Measurements from ENCODE around the gene ANK2. TPM values are rescaled to one million over a fixed set of nuclear protein-coding genes. Genes with fewer than 3 reads are reported as not detected.

Gene ANK2
- total and polyA plus RNA-seq, 5 donors, result 78.6 to 377 (median 335) TPM

DNA sequence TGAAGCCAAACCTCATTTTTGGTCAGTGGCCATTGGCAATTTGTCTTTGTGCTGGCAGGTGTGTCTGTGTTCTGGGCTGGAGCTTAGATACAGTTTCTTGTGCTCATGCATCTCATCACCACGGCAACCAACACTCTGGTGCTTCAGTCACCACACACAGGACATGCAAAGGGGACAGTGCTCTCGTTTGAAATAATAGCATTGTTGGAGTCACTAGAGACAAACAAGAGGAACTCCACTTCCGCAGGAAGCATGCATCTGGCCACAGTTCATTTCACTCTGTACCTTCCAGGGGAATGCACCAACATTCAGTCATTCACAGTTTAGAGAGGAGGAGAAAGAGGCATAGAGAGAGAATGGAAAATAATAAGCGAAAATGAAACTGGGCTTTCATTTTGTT lies 267.4 kb downstream of the ANK2 start:
- Histone ChIP-seq H3K4me3 (ENCODE audit: low read length) (no peak overlapping the region), H3K9me3 (ENCODE audit: control insufficient read depth, low read length) (no peaks in the 10 kb centered on the region), H3K27ac (ENCODE audit: low read length) (no peak overlapping the region), H3K27me3 (ENCODE audit: control insufficient read depth, insufficient read depth) (no peaks in the 10 kb centered on the region), H3K4me1 (ENCODE audit: control insufficient read depth, insufficient read depth, low read length) (no peaks in the 10 kb centered on the region)
- intact Hi-C loops (cut with DNase I), result no loop called here
- 48% methylated on average over 4 of the region's 4 CpGs for WGBS
- peak in 1 of 2 donors; percentile 22 for ATAC-seq
- no peak for DNase-seq

DNA sequence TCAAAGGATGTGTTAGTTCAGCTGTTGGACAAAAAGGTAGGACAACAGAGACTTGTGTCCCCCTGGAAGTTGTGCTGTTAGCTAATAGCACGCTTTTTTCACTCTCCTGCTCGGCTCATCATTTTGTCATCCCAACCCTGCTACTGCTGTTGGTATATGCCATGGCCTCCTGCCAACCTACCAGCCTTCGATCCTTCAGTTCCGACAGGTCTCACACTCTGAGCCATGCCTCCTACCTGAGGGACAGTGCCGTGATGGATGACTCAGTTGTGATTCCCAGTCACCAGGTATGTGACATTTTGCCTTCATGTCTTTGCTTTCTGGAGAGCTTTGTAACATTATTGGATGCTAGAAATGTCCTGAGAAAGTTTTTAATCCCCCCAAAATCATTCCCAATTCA lies 268.1 kb downstream of the ANK2 start:
- Histone ChIP-seq H3K27ac (ENCODE audit: low read length) (no peak overlapping the region), H3K4me3 (ENCODE audit: low read length) (no peak overlapping the region), H3K27me3 (ENCODE audit: control insufficient read depth, insufficient read depth) (no peaks in the 10 kb centered on the region), H3K4me1 (ENCODE audit: control insufficient read depth, insufficient read depth, low read length) (no peaks in the 10 kb centered on the region), H3K9me3 (ENCODE audit: control insufficient read depth, low read length) (no peaks in the 10 kb centered on the region)
- ATAC-seq (no peak), DNase-seq (no peak)
- intact Hi-C loops (cut with DNase I), result no loop called here
- 91% methylated on average over 5 of the region's 5 CpGs for WGBS

DNA sequence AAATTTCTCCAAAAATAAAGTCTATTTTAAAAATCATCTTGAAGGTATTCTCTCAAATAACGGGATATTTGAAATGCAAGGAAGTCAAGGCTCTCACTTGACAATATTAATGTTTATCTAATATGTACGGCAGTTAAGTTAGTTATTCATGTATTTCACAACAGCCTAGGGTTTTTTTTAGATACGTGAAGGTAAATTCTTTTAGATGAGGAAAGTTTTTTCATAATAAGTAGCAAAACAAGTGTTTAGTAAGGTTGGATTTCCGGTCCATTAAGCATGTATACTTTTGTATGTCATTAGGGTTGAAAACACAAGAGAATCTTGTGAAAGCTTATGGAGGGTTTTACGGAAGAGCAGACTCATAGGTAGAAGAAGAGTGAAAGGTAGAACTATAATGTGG lies 273.3 kb downstream of the ANK2 start:
- H3K27me3 ChIP-seq (ENCODE audit: control insufficient read depth, insufficient read depth), result no peaks in the 10 kb centered on the region
- intact Hi-C loops (cut with DNase I), result no loop called here
- DNase-seq, result no peak
- WGBS, result 95% methylated on average over 5 of the region's 5 CpGs
- H3K4me1 ChIP-seq (ENCODE audit: control insufficient read depth, insufficient read depth, low read length), result no peaks in the 10 kb centered on the region
- no peaks in the 10 kb centered on the region for H3K9me3 ChIP-seq (ENCODE audit: control insufficient read depth, low read length)
- ATAC-seq, result no peak
- no peak overlapping the region for H3K27ac ChIP-seq (ENCODE audit: low read length)
- no peak overlapping the region for H3K4me3 ChIP-seq (ENCODE audit: low read length)

DNA sequence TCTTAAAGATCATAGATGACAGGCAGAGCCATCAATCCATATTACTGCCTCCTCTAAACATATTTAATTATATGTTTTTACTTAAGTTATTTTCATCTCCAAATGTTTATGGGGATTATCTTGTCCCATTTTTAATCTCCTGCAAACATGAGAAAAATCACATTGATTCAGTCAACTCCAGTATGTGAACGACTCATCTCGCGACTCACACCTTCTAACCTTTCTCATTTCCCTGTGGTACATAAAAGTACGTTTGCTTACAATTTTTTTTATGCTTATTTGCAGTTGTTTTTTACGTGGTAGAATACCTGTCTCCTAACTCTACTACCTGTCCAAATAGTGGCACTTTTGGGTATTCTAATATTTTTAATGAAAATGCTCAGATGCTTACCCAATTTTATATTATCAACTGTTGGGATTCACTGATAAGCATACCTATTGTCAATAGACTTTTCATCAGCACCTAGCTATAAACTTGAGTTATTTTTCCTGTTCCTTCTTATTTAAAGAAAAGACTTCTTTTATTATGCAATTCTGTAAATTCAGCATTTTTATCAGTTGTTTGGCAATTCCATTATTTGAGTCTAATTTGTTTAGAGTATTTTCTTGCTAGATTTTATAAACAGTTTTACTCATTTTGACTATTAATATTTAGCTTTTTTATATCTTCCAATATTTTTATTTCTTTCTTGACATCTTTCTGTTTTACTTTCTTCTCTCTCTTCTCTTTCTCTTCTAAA lies 276.6 kb downstream of the ANK2 start:
- no peak for DNase-seq
- H3K9me3 ChIP-seq (ENCODE audit: control insufficient read depth, low read length), result no peaks in the 10 kb centered on the region
- no peaks in the 10 kb centered on the region for H3K4me1 ChIP-seq (ENCODE audit: control insufficient read depth, insufficient read depth, low read length)
- H3K4me3 ChIP-seq (ENCODE audit: low read length), result no peak overlapping the region
- no peaks in the 10 kb centered on the region for H3K27me3 ChIP-seq (ENCODE audit: control insufficient read depth, insufficient read depth)
- WGBS, result 86% methylated on average over 5 of the region's 5 CpGs
- no peak overlapping the region for H3K27ac ChIP-seq (ENCODE audit: low read length)
- no peak for ATAC-seq
- intact Hi-C loops (cut with DNase I), result no loop called here

DNA sequence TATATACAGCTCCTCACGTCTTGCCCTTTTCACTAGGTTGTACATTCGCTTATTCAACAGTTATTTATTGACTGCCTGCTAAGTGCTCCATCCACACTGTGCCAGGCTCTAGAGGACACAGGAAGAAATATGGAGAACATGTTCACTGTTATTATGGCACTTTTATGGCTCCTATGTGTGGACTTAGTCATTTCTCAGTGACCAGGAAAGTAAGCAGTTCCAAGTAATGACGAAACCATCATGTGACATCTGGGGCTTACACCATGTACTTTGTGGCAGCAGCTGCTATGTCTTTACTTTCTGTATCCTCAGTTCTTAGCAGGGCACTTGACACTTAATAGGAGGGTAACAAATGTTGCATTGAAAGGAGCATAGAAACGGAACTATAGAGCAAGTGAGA lies 278.0 kb downstream of the ANK2 start:
- Histone ChIP-seq H3K4me1 (ENCODE audit: control insufficient read depth, insufficient read depth, low read length) (no peaks in the 10 kb centered on the region), H3K27me3 (ENCODE audit: control insufficient read depth, insufficient read depth) (no peaks in the 10 kb centered on the region), H3K4me3 (ENCODE audit: low read length) (no peak overlapping the region), H3K27ac (ENCODE audit: low read length) (no peak overlapping the region), H3K9me3 (ENCODE audit: control insufficient read depth, low read length) (no peaks in the 10 kb centered on the region)
- ATAC-seq (no peak), DNase-seq (no peak)
- intact Hi-C loops (cut with DNase I), result no loop called here
- WGBS, result 92% methylated on average over 4 of the region's 4 CpGs

DNA sequence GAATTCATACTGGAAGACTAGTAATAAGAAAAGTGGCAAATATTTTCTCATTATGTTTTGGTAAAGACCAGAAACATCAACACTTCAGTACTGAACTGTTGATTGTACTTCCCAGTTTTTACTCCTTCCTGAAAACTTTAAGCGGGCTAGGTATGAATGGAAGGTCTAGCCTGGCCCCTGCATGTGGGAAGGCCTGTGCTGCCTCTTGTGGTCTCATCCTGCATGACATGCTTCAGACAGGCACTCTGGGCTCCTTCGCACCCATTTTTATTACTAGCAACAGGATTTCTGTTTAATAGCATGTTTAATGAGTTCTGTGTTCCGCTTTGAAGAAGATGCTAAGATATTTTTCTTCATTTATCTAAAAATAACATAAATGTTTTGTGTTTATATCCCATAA lies 279.1 kb downstream of the ANK2 start:
- no peaks in the 10 kb centered on the region for H3K4me1 ChIP-seq (ENCODE audit: control insufficient read depth, insufficient read depth, low read length)
- no peak overlapping the region for H3K4me3 ChIP-seq (ENCODE audit: low read length)
- H3K27ac ChIP-seq (ENCODE audit: low read length), result no peak overlapping the region
- intact Hi-C loops (cut with DNase I), result no loop called here
- no peaks in the 10 kb centered on the region for H3K9me3 ChIP-seq (ENCODE audit: control insufficient read depth, low read length)
- 92% methylated on average over 3 of the region's 3 CpGs for WGBS
- ATAC-seq (peak in 1 of 2 donors; percentile 63), DNase-seq (peak in 1 of 3 donors; percentile 62)
- H3K27me3 ChIP-seq (ENCODE audit: control insufficient read depth, insufficient read depth), result no peaks in the 10 kb centered on the region

DNA sequence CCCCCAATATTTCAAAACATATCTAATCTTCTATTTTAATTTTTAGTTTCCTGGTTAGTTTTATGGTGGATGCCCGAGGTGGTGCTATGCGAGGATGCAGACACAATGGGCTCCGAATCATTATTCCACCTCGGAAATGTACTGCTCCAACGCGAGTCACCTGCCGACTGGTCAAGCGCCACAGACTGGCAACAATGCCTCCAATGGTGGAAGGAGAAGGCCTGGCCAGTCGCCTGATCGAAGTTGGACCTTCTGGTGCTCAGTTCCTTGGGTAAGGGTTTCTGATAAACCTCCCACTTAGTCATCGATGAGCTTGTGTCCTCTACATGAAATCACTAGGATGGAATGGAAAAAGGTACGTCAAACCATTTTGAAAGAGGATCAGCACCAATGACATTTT lies 280.7 kb downstream of the ANK2 start:
- ATAC-seq (no peak), DNase-seq (no peak)
- Histone ChIP-seq H3K4me1 (ENCODE audit: control insufficient read depth, insufficient read depth, low read length) (no peaks in the 10 kb centered on the region), H3K9me3 (ENCODE audit: control insufficient read depth, low read length) (no peaks in the 10 kb centered on the region), H3K4me3 (ENCODE audit: low read length) (no peak overlapping the region), H3K27me3 (ENCODE audit: control insufficient read depth, insufficient read depth) (no peaks in the 10 kb centered on the region), H3K27ac (ENCODE audit: low read length) (no peak overlapping the region)
- WGBS, result 96% methylated on average over 12 of the region's 12 CpGs
- intact Hi-C loops (cut with DNase I), result no loop called here

DNA sequence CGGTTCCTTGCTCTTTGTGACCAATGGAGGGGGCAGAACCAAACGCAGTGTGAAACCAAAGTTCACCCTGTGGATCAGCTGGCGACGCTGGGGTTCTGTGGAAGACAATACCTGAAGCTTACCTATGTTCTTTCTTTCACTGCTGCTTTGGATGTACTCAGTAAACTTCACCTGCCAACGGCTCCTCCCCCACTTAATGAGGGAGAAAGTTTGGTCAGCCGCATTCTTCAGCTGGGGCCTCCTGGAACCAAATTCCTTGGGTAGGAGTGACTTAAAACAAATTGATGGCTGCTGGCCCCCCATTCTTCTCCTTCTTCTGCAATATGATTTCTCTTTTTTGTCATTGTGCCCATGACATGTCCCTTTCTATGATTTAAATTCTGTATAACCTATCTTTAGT lies 282.4 kb downstream of the ANK2 start:
- Histone ChIP-seq H3K27ac (ENCODE audit: low read length) (no peak overlapping the region), H3K4me1 (ENCODE audit: control insufficient read depth, insufficient read depth, low read length) (no peaks in the 10 kb centered on the region), H3K4me3 (ENCODE audit: low read length) (no peak overlapping the region), H3K9me3 (ENCODE audit: control insufficient read depth, low read length) (no peaks in the 10 kb centered on the region), H3K27me3 (ENCODE audit: control insufficient read depth, insufficient read depth) (no peaks in the 10 kb centered on the region)
- 90% methylated on average over 6 of the region's 6 CpGs for WGBS
- ATAC-seq (no peak), DNase-seq (no peak)
- intact Hi-C loops (cut with DNase I), result no loop called here

DNA sequence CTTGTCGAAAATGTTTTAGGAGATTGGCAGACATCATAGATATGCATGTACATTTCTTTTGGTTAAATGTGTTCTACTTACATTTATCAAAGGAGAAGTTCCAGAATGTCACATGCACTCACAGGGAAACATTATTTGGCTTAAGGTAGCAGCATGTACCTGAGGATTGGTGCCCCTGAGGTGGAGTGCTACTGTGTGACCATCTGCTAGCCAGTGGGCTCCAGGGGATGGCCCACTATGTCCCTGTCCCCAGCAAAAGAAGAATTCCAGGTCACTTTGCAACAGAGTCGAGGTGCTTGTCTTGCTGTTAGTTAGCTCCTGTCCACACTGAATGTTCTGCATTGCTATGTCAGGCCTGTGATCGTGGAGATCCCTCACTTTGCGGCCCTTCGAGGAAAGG lies 283.2 kb downstream of the ANK2 start:
- intact Hi-C loops (cut with DNase I), result no loop called here
- DNase-seq, result no peak

DNA sequence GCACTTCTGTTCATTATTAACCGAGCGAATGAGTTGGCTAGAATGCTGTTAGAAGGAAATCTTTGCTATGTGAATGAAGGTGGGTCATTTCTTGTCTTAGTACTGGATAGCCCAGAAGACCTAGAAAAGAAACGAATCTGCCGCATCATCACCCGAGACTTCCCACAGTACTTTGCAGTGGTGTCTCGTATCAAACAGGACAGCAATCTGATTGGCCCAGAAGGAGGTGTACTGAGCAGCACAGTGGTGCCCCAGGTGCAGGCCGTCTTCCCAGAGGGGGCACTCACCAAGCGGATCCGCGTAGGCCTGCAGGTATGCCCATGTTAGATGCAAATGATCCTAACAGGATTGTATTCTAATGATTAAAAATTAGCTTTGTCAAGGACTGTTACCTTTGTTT lies 286.3 kb downstream of the ANK2 start:
- intact Hi-C loops (cut with DNase I), result no loop called here
- 95% methylated on average over 10 of the region's 10 CpGs for WGBS
- ATAC-seq (no peak), DNase-seq (no peak)
- Histone ChIP-seq H3K27ac (ENCODE audit: low read length) (no peak overlapping the region), H3K9me3 (ENCODE audit: control insufficient read depth, low read length) (no peaks in the 10 kb centered on the region), H3K4me3 (ENCODE audit: low read length) (no peak overlapping the region), H3K4me1 (ENCODE audit: control insufficient read depth, insufficient read depth, low read length) (no peaks in the 10 kb centered on the region), H3K27me3 (ENCODE audit: control insufficient read depth, insufficient read depth) (no peaks in the 10 kb centered on the region)

More for the DNA sequence above, 283.2 kb downstream of the ANK2 start:
- WGBS, result 94% methylated on average over 5 of the region's 5 CpGs
- H3K27ac ChIP-seq (ENCODE audit: low read length), result no peak overlapping the region
- no peaks in the 10 kb centered on the region for H3K27me3 ChIP-seq (ENCODE audit: control insufficient read depth, insufficient read depth)
- ATAC-seq, result no peak
- H3K4me1 ChIP-seq (ENCODE audit: control insufficient read depth, insufficient read depth, low read length), result no peaks in the 10 kb centered on the region
- no peaks in the 10 kb centered on the region for H3K9me3 ChIP-seq (ENCODE audit: control insufficient read depth, low read length)
- H3K4me3 ChIP-seq (ENCODE audit: low read length), result no peak overlapping the region

DNA sequence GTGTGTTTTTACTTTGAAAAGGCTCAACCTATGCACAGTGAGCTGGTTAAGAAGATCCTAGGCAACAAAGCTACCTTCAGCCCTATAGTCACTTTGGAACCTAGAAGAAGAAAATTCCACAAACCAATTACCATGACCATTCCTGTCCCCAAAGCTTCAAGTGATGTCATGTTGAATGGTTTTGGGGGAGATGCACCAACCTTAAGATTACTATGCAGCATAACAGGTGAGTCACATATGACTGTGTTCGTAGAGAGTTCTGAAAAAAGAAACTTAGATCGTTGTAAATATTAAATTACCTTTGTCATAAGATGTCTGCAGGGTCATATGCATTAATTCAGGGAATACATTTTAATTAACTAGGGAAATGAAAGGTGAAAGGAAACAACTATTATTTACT lies 287.1 kb downstream of the ANK2 start:
- Histone ChIP-seq H3K9me3 (ENCODE audit: control insufficient read depth, low read length) (no peaks in the 10 kb centered on the region), H3K4me3 (ENCODE audit: low read length) (no peak overlapping the region), H3K27ac (ENCODE audit: low read length) (no peak overlapping the region), H3K4me1 (ENCODE audit: control insufficient read depth, insufficient read depth, low read length) (no peaks in the 10 kb centered on the region), H3K27me3 (ENCODE audit: control insufficient read depth, insufficient read depth) (no peaks in the 10 kb centered on the region)
- no peak for DNase-seq
- intact Hi-C loops (cut with DNase I), result no loop called here
- ATAC-seq, result no peak
- 84% methylated on average over 2 of the region's 2 CpGs for WGBS

DNA sequence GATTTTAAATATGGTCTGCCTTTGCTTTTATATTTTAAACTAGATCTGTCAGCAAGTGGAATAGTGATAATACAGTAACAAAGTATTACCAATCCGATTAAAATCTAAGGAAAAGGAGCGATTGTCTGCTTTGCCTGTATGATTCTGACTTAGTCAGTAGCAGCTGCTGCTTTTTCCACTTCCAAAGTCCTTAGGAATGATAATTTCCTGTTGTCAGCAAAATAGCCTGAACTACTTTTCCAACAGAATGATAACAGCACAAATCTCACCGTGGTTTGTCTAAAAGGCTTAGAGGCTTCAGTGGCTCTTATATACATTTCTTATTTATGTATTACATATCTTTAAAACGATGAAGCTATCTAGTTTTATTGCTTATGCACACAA lies 290.0 kb downstream of the ANK2 start:
- WGBS, result 39% methylated on average over 4 of the region's 4 CpGs
- no peaks in the 10 kb centered on the region for H3K9me3 ChIP-seq (ENCODE audit: control insufficient read depth, low read length)
- no peak for ATAC-seq
- no peaks in the 10 kb centered on the region for H3K27me3 ChIP-seq (ENCODE audit: control insufficient read depth, insufficient read depth)
- no peak overlapping the region for H3K27ac ChIP-seq (ENCODE audit: low read length)
- H3K4me3 ChIP-seq (ENCODE audit: low read length), result no peak overlapping the region
- intact Hi-C loops (cut with DNase I), result no loop called here
- no peaks in the 10 kb centered on the region for H3K4me1 ChIP-seq (ENCODE audit: control insufficient read depth, insufficient read depth, low read length)
- DNase-seq, result no peak

Measured in right cardiac atrium (tissue), 5 donors.